ENCODE data around the gene WASL.
"Not testable (repeated sequence)": the region's sequence is repeated elsewhere in the genome, so short reads cannot be mapped to it uniquely, and the experiment has no call there.

WASL gene

DNA sequence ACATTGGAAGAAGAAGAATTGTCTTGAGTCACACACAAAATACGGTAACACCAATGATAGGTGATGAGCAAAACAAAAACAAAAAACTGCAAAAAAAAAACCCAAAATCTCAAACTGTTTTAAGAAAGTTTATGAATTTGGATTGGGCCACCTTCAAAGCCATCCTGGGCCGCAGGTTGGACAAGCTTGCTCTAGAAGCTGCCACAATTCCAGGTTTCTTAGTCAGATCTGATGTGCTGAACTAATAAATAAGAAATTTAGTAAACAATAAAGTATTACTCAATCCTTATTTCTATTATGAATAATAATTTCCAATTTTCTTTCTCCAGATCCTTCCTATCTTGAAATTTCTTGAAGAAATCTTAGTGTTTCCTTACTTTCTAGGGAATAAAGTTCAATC is 10.0 kb downstream of the WASL start:
- peaks cover 21% of the 10 kb centered on the region for H3K9me3 ChIP-seq (ENCODE audit: low read length)
- no peaks in the 10 kb centered on the region; the same call in 1 of the 2 replicates for H4K20me1 ChIP-seq (ENCODE audit: insufficient read depth, low read length)
- no peak overlapping the region for H3K4me3 ChIP-seq (ENCODE audit: low read depth, low read length, poor library complexity, severe bottlenecking)
- H2AFZ ChIP-seq (ENCODE audit: low read length), result no peak overlapping the region
- peaks cover under 1% of the 10 kb centered on the region for H3K36me3 ChIP-seq (ENCODE audit: insufficient read depth, low read length)
- H3K9ac ChIP-seq (ENCODE audit: low read length), result no peak overlapping the region
- H3K4me2 ChIP-seq (ENCODE audit: low read length), result no peak overlapping the region
- no peaks in the 10 kb centered on the region for H3K4me1 ChIP-seq (ENCODE audit: insufficient read depth, low read length, severe bottlenecking)
- H3K79me2 ChIP-seq (ENCODE audit: insufficient read depth, low read length), result peaks cover 99% of the 10 kb centered on the region
- TF ChIP-seq, protein P1, sequence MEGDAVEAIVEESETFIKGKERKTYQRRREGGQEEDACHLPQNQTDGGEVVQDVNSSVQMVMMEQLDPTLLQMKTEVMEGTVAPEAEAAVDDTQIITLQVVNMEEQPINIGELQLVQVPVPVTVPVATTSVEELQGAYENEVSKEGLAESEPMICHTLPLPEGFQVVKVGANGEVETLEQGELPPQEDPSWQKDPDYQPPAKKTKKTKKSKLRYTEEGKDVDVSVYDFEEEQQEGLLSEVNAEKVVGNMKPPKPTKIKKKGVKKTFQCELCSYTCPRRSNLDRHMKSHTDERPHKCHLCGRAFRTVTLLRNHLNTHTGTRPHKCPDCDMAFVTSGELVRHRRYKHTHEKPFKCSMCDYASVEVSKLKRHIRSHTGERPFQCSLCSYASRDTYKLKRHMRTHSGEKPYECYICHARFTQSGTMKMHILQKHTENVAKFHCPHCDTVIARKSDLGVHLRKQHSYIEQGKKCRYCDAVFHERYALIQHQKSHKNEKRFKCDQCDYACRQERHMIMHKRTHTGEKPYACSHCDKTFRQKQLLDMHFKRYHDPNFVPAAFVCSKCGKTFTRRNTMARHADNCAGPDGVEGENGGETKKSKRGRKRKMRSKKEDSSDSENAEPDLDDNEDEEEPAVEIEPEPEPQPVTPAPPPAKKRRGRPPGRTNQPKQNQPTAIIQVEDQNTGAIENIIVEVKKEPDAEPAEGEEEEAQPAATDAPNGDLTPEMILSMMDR (IDR thresholded peaks at IDR 0.05; ENCODE audit: low read length), result no peak
- no peak for TF ChIP-seq EZH2 (IDR thresholded peaks at IDR 0.05; ENCODE audit: borderline replicate concordance, low read length)
- H3K27me3 ChIP-seq (ENCODE audit: insufficient read depth, low read length), result no peaks in the 10 kb centered on the region
- H3K27ac ChIP-seq (ENCODE audit: low read depth, low read length, poor library complexity, severe bottlenecking), result no peak overlapping the region
- H3F3A ChIP-seq (ENCODE audit: insufficient read depth, low read length), result no peaks in the 10 kb centered on the region
- no peaks in the 10 kb centered on the region for H3K9me2 ChIP-seq (ENCODE audit: low read depth, low read length)

DNA sequence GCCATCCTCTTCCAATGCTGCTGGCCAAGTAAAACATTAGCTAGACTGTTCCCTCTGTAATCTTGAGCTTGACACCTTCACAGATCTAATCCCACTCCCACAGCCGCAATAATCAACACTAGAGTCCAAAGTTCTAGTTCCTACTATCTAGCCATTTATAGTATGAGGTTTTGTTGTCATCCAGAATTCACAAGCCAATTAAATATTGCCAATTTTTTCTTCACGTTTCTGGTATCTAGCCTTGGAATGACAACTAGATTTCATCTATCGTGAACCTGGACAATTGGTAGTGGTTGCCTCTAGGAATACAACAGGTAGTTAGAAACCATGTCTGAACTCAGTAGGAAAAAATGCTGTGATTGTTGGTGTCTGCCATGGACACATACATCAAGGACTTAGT is 10.4 kb downstream of the WASL start:
- Histone ChIP-seq H3K9ac (ENCODE audit: low read length) (no peak overlapping the region), H2AFZ (ENCODE audit: low read length) (no peak overlapping the region), H3K36me3 (ENCODE audit: insufficient read depth, low read length) (peaks cover 5% of the 10 kb centered on the region), H3K9me3 (ENCODE audit: low read length) (peaks cover 24% of the 10 kb centered on the region), H3F3A (ENCODE audit: insufficient read depth, low read length) (no peaks in the 10 kb centered on the region), H3K9me2 (ENCODE audit: low read depth, low read length) (no peaks in the 10 kb centered on the region), H4K20me1 (ENCODE audit: insufficient read depth, low read length) (no peaks in the 10 kb centered on the region), H3K4me1 (ENCODE audit: insufficient read depth, low read length, severe bottlenecking) (no peaks in the 10 kb centered on the region), H3K27me3 (ENCODE audit: insufficient read depth, low read length) (no peaks in the 10 kb centered on the region), H3K27ac (ENCODE audit: low read depth, low read length, poor library complexity, severe bottlenecking) (no peak overlapping the region), H3K4me3 (ENCODE audit: low read depth, low read length, poor library complexity, severe bottlenecking) (no peak overlapping the region), H3K4me2 (ENCODE audit: low read length) (no peak overlapping the region), H3K79me2 (ENCODE audit: insufficient read depth, low read length) (peaks cover 99% of the 10 kb centered on the region)
- TF ChIP-seq, protein P1 (IDR thresholded peaks at IDR 0.05; ENCODE audit: low read length), result no peak
- TF ChIP-seq EZH2 (IDR thresholded peaks at IDR 0.05; ENCODE audit: borderline replicate concordance, low read length), result no peak

DNA sequence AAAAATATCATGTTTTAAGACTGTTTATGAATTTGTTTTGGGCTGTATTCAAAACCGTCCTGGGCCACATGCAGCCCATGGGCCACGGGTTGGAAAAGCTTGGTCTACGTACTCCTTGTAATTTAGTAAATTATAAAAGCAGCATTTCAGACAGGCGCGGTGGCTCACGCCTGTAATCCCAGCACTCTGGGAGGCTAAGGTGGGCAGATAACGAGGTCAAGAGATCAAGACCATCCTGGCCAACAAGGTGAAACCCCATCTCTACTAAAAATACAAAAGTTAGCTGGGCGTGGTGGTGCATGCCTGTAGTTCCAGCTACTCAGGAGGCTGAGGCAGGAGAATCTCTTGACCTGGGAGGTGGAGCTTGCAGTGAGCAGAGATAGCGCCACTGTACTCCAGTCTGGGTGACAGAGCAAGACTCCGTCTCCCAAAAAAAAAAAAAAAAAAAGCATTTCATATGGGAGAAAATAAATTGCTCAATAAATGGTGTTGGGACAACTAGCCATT is 11.6 kb downstream of the WASL start:
- not testable (repeated sequence) for H3K9ac ChIP-seq (ENCODE audit: low read length); H3K27me3 ChIP-seq (ENCODE audit: insufficient read depth, low read length); H3K36me3 ChIP-seq (ENCODE audit: insufficient read depth, low read length); H3K4me3 ChIP-seq (ENCODE audit: low read depth, low read length, poor library complexity, severe bottlenecking); H3K4me1 ChIP-seq (ENCODE audit: insufficient read depth, low read length, severe bottlenecking); H3K9me2 ChIP-seq (ENCODE audit: low read depth, low read length); H2AFZ ChIP-seq (ENCODE audit: low read length); H3F3A ChIP-seq (ENCODE audit: insufficient read depth, low read length); H3K4me2 ChIP-seq (ENCODE audit: low read length); H4K20me1 ChIP-seq (ENCODE audit: insufficient read depth, low read length); H3K27ac ChIP-seq (ENCODE audit: low read depth, low read length, poor library complexity, severe bottlenecking)
- H3K9me3 ChIP-seq (ENCODE audit: low read length), result peaks cover 28% of the 10 kb centered on the region
- peaks cover 99% of the 10 kb centered on the region for H3K79me2 ChIP-seq (ENCODE audit: insufficient read depth, low read length)

DNA sequence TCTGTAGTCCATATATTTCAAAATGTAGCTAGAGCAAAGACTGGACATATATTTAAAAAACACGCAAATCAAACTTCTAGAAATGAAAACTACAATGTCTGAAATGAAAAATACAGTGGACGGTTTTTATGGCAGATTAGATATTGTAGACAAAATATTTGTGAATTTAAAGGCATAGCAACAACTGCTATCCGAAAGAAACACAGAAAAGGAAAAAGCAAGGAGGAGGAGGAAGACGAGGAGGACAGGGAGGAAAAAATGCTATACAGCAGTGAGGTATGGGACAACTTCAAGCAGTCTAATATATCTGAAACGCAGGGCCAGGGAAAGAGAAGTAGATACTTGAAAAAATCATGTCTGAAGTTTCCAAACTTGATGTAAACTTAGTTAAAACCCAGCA is 13.3 kb downstream of the WASL start:
- Histone ChIP-seq H3K9me2 (ENCODE audit: low read depth, low read length) (no peaks in the 10 kb centered on the region), H3K4me1 (ENCODE audit: insufficient read depth, low read length, severe bottlenecking) (no peaks in the 10 kb centered on the region), H4K20me1 (ENCODE audit: insufficient read depth, low read length) (no peaks in the 10 kb centered on the region)

More for the DNA sequence above, 13.3 kb downstream of the WASL start:
- H3K9ac ChIP-seq (ENCODE audit: low read length), result no peak overlapping the region
- no peak overlapping the region for H3K4me3 ChIP-seq (ENCODE audit: low read depth, low read length, poor library complexity, severe bottlenecking)
- no peak overlapping the region for H2AFZ ChIP-seq (ENCODE audit: low read length)
- no peaks in the 10 kb centered on the region for H3K27me3 ChIP-seq (ENCODE audit: insufficient read depth, low read length)
- no peak overlapping the region for H3K4me2 ChIP-seq (ENCODE audit: low read length)
- TF ChIP-seq EZH2 (IDR thresholded peaks at IDR 0.05; ENCODE audit: borderline replicate concordance, low read length), result no peak
- TF ChIP-seq, protein P1 (IDR thresholded peaks at IDR 0.05; ENCODE audit: low read length), result no peak
- peaks cover 28% of the 10 kb centered on the region for H3K9me3 ChIP-seq (ENCODE audit: low read length)
- H3K36me3 ChIP-seq (ENCODE audit: insufficient read depth, low read length), result peaks cover 7% of the 10 kb centered on the region
- peaks cover 97% of the 10 kb centered on the region for H3K79me2 ChIP-seq (ENCODE audit: insufficient read depth, low read length)
- no peaks in the 10 kb centered on the region for H3F3A ChIP-seq (ENCODE audit: insufficient read depth, low read length)
- H3K27ac ChIP-seq (ENCODE audit: low read depth, low read length, poor library complexity, severe bottlenecking), result no peak overlapping the region
